Sigmoid colon (tissue), 7 donors: ENCODE results near the gene KCNIP4. TPM values are rescaled to one million over a fixed set of nuclear protein-coding genes. Genes with fewer than 3 reads are reported as not detected.

Source experiments
- DNase-seq: peaks from one replicate; pipeline ENCODE4 v3.0.0-alpha.2; 2019
- H3K27ac ChIP-seq, 4 donors: fragments of 200-600 bp; sonication (generic); one replicate each; pipeline ENCODE4 v1.5.1; 2016 to 2019; ENCODE audit warnings: mild to moderate bottlenecking in 1 of 4
- H3K27me3 ChIP-seq, 3 donors: fragments of 200-600 bp; sonication (generic); one replicate each; pipeline ENCODE4 v1.5.1; 2019; ENCODE audit warnings: mild to moderate bottlenecking in 1 of 3
- H3K36me3 ChIP-seq, 4 donors: fragments of 200-600 bp; sonication (generic); one replicate each; pipeline ENCODE4 v1.5.1; 2016 to 2019
- H3K4me1 ChIP-seq, 4 donors: fragments of 200-600 bp; sonication (generic); one replicate each; pipeline ENCODE4 v1.5.1; 2017 to 2019
- H3K4me3 ChIP-seq, 4 donors: fragments of 200-600 bp; sonication (generic); one replicate each; pipeline ENCODE4 v1.5.1; 2017 to 2019; ENCODE audit warnings: mild to moderate bottlenecking in 2 of 4, moderate library complexity in 1 of 4
- H3K9me3 ChIP-seq, 4 donors: fragments of 200-600 bp in 3 of 4; sonication (generic) in 3 of 4; one replicate each; pipeline versions ENCODE4 v1.5.1 to v1.6.1; 2013 to 2019
- EP300 ChIP-seq, 4 donors: sonication (generic); formaldehyde crosslinking; IDR thresholded peaks; one replicate each; pipeline ENCODE4 v1.6.1; 2017; ENCODE audit warnings: antibody characterized with exemption in 4 of 4
- POLR2A ChIP-seq, 2 donors: fragments of 450-650 bp; IDR thresholded peaks; one replicate each; pipeline ENCODE4 v1.6.1; 2016; ENCODE audit warnings: antibody characterized with exemption in 2 of 2, mild to moderate bottlenecking in 2 of 2, moderate library complexity in 2 of 2
- POLR2AphosphoS5 ChIP-seq, 4 donors: sonication (generic); formaldehyde crosslinking; IDR thresholded peaks; one replicate each; pipeline ENCODE4 v1.6.1; 2017; ENCODE audit warnings: antibody characterized with exemption in 4 of 4
- WGBS, 2 donors: extraction: QIAGEN DNeasy Blood & Tissue Kit; methylation state at CpG; one replicate each; pipeline ENCODE4 v1.1.7; 2013; 5-methylcytosine and 5-hydroxymethylcytosine counted together
- intact Hi-C: fragments of 100-400 bp; cut with DNase I; formaldehyde crosslinking; loops from one replicate; pipeline ENCODE4 v1.15.1; 2023
- polyA plus RNA-seq, 3 donors: library from polyadenylated mRNA; stranded (reverse); fragments of 200-250 nt; gene quantifications; one replicate each; pipeline ENCODE4 v1.2.3, GENCODE V29; 2013
- total RNA-seq, 4 donors: library from RNA; depleted of rRNA; stranded (reverse); fragments of >200 nt; gene quantifications; one replicate each; pipeline ENCODE4 v1.1.0, GENCODE V29; 2016
- TF ChIP-seq, protein P1 (sequence below), 4 experiments: fragments of 450-650 bp in 3 of 4; fragments of 200-600 bp in 1 of 4; IDR thresholded peaks; one replicate each; pipeline ENCODE4 v1.5.1; 2016 to 2019; ENCODE audit warnings: antibody characterized with exemption in 4 of 4, mild to moderate bottlenecking in 3 of 4, moderate library complexity in 2 of 4
- donor health status: healthy with polysubstance abuse.
- donor health status: Bipolar disorder and iron deficiency.
- donor health status: healthy.

KCNIP4 gene
- total and polyA plus RNA-seq, 7 donors, result 0.60 to 28.5 (median 14.0) TPM; not detected in 1

GRCh38 chr4:21387683-21388082 lies 560.9 kb downstream of the KCNIP4 start:
- Histone ChIP-seq H3K36me3 (no peaks in the 10 kb centered on the region), H3K9me3 (no peaks in the 10 kb centered on the region), H3K4me3 (no peak overlapping the region), H3K27me3 (no peaks in the 10 kb centered on the region), H3K27ac (no peak overlapping the region), H3K4me1 (no peaks in the 10 kb centered on the region)
- DNase-seq, result no peak
- intact Hi-C loops, result no loop called here
- TF ChIP-seq EP300 (IDR thresholded peaks at IDR 0.05) (no peak), POLR2A (IDR thresholded peaks at IDR 0.05) (no peak), POLR2AphosphoS5 (IDR thresholded peaks at IDR 0.05) (no peak)
- TF ChIP-seq, protein P1, sequence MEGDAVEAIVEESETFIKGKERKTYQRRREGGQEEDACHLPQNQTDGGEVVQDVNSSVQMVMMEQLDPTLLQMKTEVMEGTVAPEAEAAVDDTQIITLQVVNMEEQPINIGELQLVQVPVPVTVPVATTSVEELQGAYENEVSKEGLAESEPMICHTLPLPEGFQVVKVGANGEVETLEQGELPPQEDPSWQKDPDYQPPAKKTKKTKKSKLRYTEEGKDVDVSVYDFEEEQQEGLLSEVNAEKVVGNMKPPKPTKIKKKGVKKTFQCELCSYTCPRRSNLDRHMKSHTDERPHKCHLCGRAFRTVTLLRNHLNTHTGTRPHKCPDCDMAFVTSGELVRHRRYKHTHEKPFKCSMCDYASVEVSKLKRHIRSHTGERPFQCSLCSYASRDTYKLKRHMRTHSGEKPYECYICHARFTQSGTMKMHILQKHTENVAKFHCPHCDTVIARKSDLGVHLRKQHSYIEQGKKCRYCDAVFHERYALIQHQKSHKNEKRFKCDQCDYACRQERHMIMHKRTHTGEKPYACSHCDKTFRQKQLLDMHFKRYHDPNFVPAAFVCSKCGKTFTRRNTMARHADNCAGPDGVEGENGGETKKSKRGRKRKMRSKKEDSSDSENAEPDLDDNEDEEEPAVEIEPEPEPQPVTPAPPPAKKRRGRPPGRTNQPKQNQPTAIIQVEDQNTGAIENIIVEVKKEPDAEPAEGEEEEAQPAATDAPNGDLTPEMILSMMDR (IDR thresholded peaks at IDR 0.05), result no peak
- WGBS, 2 donors, result 15 to 46% methylated on average over 4 of the region's 4 CpGs

DNA sequence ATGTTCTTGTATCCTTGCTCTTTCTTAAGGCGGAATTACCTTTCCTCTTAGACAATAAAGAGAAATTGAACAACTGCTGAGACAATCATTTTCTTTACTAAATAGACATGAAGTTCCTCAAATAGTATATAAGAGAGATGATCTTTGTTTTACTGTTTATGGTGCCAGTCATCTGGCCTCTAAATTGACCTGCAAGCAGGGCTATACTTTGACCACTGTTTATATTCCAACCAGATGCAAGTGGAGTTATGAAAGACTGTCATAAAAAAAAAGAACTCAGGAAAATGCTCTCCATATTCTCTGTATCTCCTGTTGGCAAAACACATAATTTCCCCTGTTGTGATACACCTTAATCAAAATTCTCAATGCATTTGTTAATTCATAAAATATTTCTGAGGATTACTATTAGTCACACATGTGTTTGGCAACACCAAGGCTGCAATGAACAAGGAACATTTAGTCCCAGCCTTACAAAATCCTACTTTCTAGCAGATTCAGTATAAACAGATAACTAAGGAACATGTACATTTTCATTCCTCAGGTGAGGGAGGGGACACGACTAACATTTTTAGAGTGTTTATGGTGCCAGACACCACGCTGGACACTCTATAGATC lies 562.3 kb downstream of the KCNIP4 start:
- intact Hi-C loops, result no loop called here
- no peaks in the 10 kb centered on the region for H3K36me3 ChIP-seq
- no peaks in the 10 kb centered on the region for H3K27me3 ChIP-seq
- 71 to 79% methylated on average over 3 of the region's 3 CpGs for WGBS, 2 donors
- DNase-seq, result no peak
- no peak overlapping the region for H3K27ac ChIP-seq
- H3K4me3 ChIP-seq, result no peak overlapping the region
- no peak for TF ChIP-seq POLR2AphosphoS5 (IDR thresholded peaks at IDR 0.05)
- no peaks in the 10 kb centered on the region for H3K4me1 ChIP-seq
- H3K9me3 ChIP-seq, result no peaks in the 10 kb centered on the region

DNA sequence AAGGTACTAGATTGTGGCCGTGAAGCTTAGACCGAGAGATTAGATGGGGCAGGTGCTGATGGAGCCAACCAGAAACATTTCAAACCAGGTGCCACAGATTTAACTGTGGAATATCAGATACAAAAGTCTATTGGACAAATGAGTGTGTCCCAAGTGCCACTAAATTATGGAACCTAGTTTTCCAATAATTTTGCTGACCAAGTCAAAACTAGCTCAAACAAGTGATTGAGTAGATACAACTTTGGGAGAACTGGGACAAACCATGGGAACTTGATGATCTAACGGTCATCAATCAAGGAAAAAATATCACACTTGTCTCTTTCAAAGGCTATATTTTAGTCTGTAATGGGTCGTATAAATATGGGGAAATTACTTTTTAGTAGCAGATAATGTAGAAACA lies 562.9 kb downstream of the KCNIP4 start:
- no peaks in the 10 kb centered on the region for H3K36me3 ChIP-seq
- DNase-seq, result no peak
- H3K9me3 ChIP-seq, result no peaks in the 10 kb centered on the region
- H3K4me1 ChIP-seq, result no peaks in the 10 kb centered on the region
- intact Hi-C loops, result no loop called here
- H3K4me3 ChIP-seq, result no peak overlapping the region
- TF ChIP-seq POLR2AphosphoS5 (IDR thresholded peaks at IDR 0.05) (no peak), EP300 (IDR thresholded peaks at IDR 0.05) (no peak), POLR2A (IDR thresholded peaks at IDR 0.05) (no peak)
- TF ChIP-seq, protein P1 (IDR thresholded peaks at IDR 0.05), result no peak
- no peaks in the 10 kb centered on the region for H3K27me3 ChIP-seq
- WGBS, 2 donors, result 76 to 85% methylated on average over 4 of the region's 4 CpGs
- H3K27ac ChIP-seq, result no peak overlapping the region

DNA sequence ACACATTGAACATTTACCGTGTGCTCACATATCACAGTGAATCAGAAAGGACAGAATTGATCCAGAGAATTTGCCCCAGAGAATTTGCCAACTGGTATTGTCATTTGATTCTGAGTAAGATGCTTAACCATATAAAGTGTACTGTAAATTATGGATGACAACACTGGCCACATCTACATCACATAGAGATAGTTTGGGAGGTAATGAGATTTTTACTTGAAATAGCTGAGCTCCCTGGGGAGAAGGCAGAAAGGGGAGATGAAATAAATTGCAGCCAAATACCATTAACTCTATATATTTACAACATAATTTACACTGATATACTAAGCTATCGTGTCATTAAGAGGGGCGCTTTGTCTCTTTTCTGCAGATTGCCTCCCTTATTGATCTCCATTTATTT lies 564.0 kb downstream of the KCNIP4 start:
- H3K4me3 ChIP-seq, result no peak overlapping the region
- H3K27ac ChIP-seq, result no peak overlapping the region
- WGBS, 2 donors, result 89 to 90% methylated on average over 3 of the region's 3 CpGs
- no peaks in the 10 kb centered on the region for H3K27me3 ChIP-seq
- intact Hi-C loops, result no loop called here
- H3K9me3 ChIP-seq, result no peaks in the 10 kb centered on the region
- H3K4me1 ChIP-seq, result no peaks in the 10 kb centered on the region
- H3K36me3 ChIP-seq, result no peaks in the 10 kb centered on the region
- TF ChIP-seq, protein P1 (IDR thresholded peaks at IDR 0.05), result no peak
- DNase-seq, result no peak

DNA sequence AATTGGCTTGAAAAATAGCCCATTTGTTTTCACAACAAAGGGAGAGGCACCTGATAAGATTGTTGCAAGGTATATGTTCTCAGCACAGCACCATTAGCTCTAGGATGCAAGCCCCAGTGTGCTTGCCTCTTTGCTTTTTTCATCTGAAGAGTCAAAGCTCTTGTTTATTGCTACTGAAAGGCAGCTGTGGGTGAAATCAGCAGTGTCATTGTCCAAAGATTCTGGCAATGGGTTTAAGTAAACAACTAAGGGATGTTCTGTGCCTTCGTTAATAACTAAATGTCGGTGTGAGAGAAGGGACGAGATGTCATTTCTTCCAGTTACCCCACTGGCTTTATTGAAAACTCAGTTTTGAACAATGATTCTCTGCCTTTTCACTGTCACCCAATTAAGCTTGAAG lies 567.7 kb downstream of the KCNIP4 start:
- Histone ChIP-seq H3K36me3 (no peaks in the 10 kb centered on the region), H3K27ac (no peak overlapping the region), H3K9me3 (no peaks in the 10 kb centered on the region), H3K4me3 (no peak overlapping the region), H3K27me3 (no peaks in the 10 kb centered on the region), H3K4me1 (no peaks in the 10 kb centered on the region)
- 68 to 74% methylated on average over 3 of the region's 3 CpGs for WGBS, 2 donors
- intact Hi-C loops, result no loop called here
- DNase-seq, result no peak
- no peak for TF ChIP-seq EP300 (IDR thresholded peaks at IDR 0.05)
- TF ChIP-seq POLR2A (IDR thresholded peaks at IDR 0.05), result no peak
- no peak for TF ChIP-seq POLR2AphosphoS5 (IDR thresholded peaks at IDR 0.05)
- TF ChIP-seq, protein P1 (IDR thresholded peaks at IDR 0.05), result no peak
